ENCODE measurements around the gene SNAP91. TPM values are rescaled to one million over a fixed set of nuclear protein-coding genes. Genes with fewer than 3 reads are reported as not detected.

Gene SNAP91
- total RNA-seq, 1 experiment from 2014 or later = 1.3 TPM

- H2AK5ac ChIP-seq (ENCODE audit: insufficient read length, low read length) = no peak overlapping the region
- no peak overlapping the region for H3K14ac ChIP-seq (ENCODE audit: insufficient read depth, low read length)
- DNase-seq = no peak
- H3K23ac ChIP-seq (ENCODE audit: insufficient read length, low read depth, low read length) = no peak overlapping the region
- no peak overlapping the region for H2BK12ac ChIP-seq (ENCODE audit: insufficient read length, low read depth, low read length)
- no peaks in the 10 kb centered on the region for H4K20me1 ChIP-seq (ENCODE audit: control insufficient read depth, insufficient read depth, insufficient read length)
- Mint-ChIP-seq H3K9me3 (no peaks in the 10 kb centered on the region), H3K27ac (no peak overlapping the region), H3K4me3 (no peak overlapping the region), H3K27me3 (ENCODE audit: low read depth) (no peaks in the 10 kb centered on the region), H3K4me1 (peaks cover 13 to 15% of the 10 kb centered on the region in 2 experiments), H3K36me3 (ENCODE audit: insufficient read depth in 1 of 3, low read depth in 3 of 3) (no peaks in the 10 kb centered on the region)
- no peak overlapping the region for H3K18ac ChIP-seq (ENCODE audit: insufficient read length, low read depth, low read length)
- no peak overlapping the region for H3K9ac ChIP-seq (ENCODE audit: extremely low read depth, insufficient read length, low read length)
- no peak overlapping the region for H4K5ac ChIP-seq (ENCODE audit: insufficient read length, low read depth, low read length)
- no peak overlapping the region for H3K56ac ChIP-seq (ENCODE audit: insufficient read length, low read depth, low read length)
- H4K91ac ChIP-seq (ENCODE audit: insufficient read length, low read depth, low read length) = no peak overlapping the region
- no peak overlapping the region for H3K27ac ChIP-seq (ENCODE audit: insufficient read length, low read depth, low read length)
- no peak for TF ChIP-seq CTCF (conservative IDR thresholded peaks at IDR 0.05)
- no peak overlapping the region for H3T11ph ChIP-seq (ENCODE audit: low read length)
- no peaks in the 10 kb centered on the region for H3K79me2 ChIP-seq (ENCODE audit: insufficient read depth, low read length)
- no peak overlapping the region for H2AFZ ChIP-seq (ENCODE audit: low read length)
- WGBS (ENCODE audit: extremely low coverage, insufficient read length, low lambda C conversion rate) = no CpG with 5 or more reads among the region's 7 CpGs
- H2BK15ac ChIP-seq (ENCODE audit: low read depth, low read length) = no peak overlapping the region
- H4K8ac ChIP-seq (replicated peaks; ENCODE audit: insufficient read length, low read depth, low read length) = no peak overlapping the region
- H3K79me1 ChIP-seq (ENCODE audit: insufficient read depth, low read depth, low read length, poor library complexity, severe bottlenecking) = no peaks in the 10 kb centered on the region
- no peaks in the 10 kb centered on the region; the same call in 1 of the 2 replicates for H3K4me1 ChIP-seq (ENCODE audit: insufficient read depth, low read length)
- H2BK5ac ChIP-seq (ENCODE audit: insufficient read length, low read length) = peak overlapping the region; percentile 60
- no peak overlapping the region for H2BK20ac ChIP-seq (ENCODE audit: low read depth, low read length, poor library complexity, severe bottlenecking)
- no peak overlapping the region for H2BK120ac ChIP-seq (ENCODE audit: low read depth, low read length, poor library complexity, severe bottlenecking)
- no peak overlapping the region for H3K4ac ChIP-seq (ENCODE audit: low read depth, low read length)
- no peaks in the 10 kb centered on the region for H3K27me3 ChIP-seq (ENCODE audit: insufficient read depth, low read length)
- H3K23me2 ChIP-seq (ENCODE audit: insufficient read length, low read depth, low read length, poor library complexity, severe bottlenecking) = no peaks in the 10 kb centered on the region
- H3K9me3 ChIP-seq (ENCODE audit: control insufficient read depth, low read depth, low read length) = no peaks in the 10 kb centered on the region
- H3K4me2 ChIP-seq (ENCODE audit: insufficient read depth, insufficient read length, low read length) = no peak overlapping the region
Observed at GRCh38 chr6:83636800-83637199, 72.1 kb downstream of the SNAP91 start.
